ENCODE data around the gene HOXA4.

The HOXA4 gene

GRCh38 chr7:27116962-27117886, 13.3 kb downstream of the HOXA4 start:
- no peak for DNase-seq (ENCODE audit: low read depth)

DNA sequence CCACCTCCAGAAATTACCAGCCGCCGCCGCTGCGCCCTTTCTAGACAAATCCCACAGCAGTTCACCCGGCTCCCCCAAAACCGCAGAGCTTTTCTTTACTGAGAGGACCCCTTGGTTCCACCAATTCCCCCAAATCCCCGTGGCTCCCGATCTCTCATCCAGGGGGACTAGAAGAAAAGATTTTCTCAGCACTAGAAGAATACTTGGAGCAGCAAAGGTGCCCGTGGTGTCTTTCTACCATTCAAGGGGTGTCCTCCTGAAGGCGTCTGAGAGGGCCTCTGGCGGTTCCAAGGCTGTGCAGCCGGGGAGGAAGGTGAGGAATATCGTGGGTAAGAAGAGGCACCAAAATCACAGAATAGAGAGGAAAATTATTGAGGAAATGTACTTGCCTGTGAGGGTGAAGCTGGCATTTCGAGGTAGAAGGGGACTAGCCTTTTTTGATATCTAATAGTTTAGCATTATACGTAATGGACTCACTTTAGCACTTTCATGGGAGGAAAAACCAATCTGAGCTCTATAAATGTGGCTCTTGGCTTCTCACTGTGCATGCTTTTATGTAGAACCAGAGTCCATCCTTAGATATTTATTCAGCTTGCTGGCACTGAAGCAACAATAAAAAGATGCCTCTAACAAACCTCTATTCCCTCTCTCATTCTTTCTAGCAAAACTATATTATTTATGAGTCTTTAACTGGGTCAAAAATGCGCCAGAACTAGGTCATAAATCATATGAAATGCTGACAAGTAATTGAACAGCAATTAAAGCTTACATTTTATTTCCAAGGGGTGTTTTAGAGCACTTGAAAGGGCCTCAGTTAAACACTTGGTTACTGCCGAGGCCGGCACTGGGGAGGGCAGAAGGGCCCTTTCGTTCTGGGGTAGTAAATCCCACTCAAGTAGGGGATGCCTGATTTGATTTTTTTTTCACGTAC, 14.3 kb downstream of the HOXA4 start:
- no peak for DNase-seq (ENCODE audit: low read depth)

GRCh38 chr7:27115221-27116026, 15.1 kb downstream of the HOXA4 start:
- no peak for DNase-seq (ENCODE audit: low read depth)

GRCh38 chr7:27114881-27115220, 15.7 kb downstream of the HOXA4 start:
- DNase-seq (ENCODE audit: low read depth) = no peak

GRCh38 chr7:27113991-27114769, 16.4 kb downstream of the HOXA4 start:
- DNase-seq (ENCODE audit: low read depth) = no peak

- no peak for DNase-seq (ENCODE audit: low read depth)
Measured at GRCh38 chr7:27112955-27113949, 17.3 kb downstream of the HOXA4 start.

- DNase-seq (ENCODE audit: low read depth) = no peak
Measured at GRCh38 chr7:27112361-27112760, 18.2 kb downstream of the HOXA4 start.

- DNase-seq (ENCODE audit: low read depth) = no peak
Measured at GRCh38 chr7:27111751-27112277, 18.7 kb downstream of the HOXA4 start.

DNA sequence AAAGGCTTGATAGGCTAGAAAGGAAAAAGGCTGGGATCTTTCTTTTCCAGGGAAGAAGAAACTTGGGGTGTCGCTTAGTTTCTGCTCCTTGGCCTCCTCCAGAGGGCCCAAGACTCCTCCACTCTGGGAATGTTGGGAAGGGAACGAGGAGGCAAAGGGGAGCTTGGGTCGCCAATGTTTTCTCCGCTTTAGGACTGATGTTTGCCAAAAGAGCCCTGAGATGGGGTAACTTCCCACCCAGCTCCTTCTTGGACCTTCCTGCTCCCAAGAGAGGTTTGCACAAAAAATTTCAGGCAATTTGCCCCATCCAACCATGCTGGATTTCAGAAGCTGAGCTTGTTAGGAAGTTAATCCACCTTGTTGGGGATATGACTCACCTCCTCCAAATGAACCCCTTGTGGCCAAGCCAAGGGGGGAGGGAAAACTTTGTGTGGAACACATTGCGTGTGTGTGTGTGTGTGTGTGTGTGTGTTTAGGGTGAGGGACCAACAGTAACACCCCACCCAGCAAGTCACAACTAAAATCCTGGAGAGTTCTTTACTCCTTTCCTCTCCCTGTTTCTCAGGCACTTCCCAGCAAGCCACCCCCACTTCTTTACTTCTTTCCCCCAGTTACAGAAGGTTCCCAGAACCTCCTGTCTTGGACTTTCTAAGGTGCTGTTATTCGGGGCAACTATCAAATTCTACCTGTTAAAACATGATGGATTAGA, 19.4 kb downstream of the HOXA4 start:
- no peak for DNase-seq (ENCODE audit: low read depth)

GRCh38 chr7:27110186-27111031, 20.1 kb downstream of the HOXA4 start:
- no peak for DNase-seq (ENCODE audit: low read depth)

- DNase-seq (ENCODE audit: low read depth) = no peak
Measured at GRCh38 chr7:27109466-27110185, 20.9 kb downstream of the HOXA4 start.

- DNase-seq (ENCODE audit: low read depth) = no peak
Measured at GRCh38 chr7:27108390-27109127, 22.0 kb downstream of the HOXA4 start.

- no peak for DNase-seq (ENCODE audit: low read depth)
Measured at GRCh38 chr7:27107391-27108381, 22.9 kb downstream of the HOXA4 start.

GRCh38 chr7:27106901-27107240, 23.7 kb downstream of the HOXA4 start:
- DNase-seq (ENCODE audit: low read depth) = no peak

- no peak for DNase-seq (ENCODE audit: low read depth)
Measured at GRCh38 chr7:27106181-27106900, 24.2 kb downstream of the HOXA4 start.
